ENCODE results near the gene GLOD5.

The GLOD5 gene

GRCh38 chrX:48782216-48782615 lies 20.7 kb downstream of the GLOD5 start:
- Histone ChIP-seq H4K20me1 (ENCODE audit: insufficient read depth) (no peaks in the 10 kb centered on the region), H3K4me2 (no peak overlapping the region), H3K27me3 (ENCODE audit: insufficient read depth, low read depth) (no peaks in the 10 kb centered on the region), H3K79me2 (ENCODE audit: insufficient read depth, low read depth) (no peaks in the 10 kb centered on the region), H2AFZ (ENCODE audit: low read depth) (no peak overlapping the region), H3K9ac (no peak overlapping the region), H3K36me3 (ENCODE audit: insufficient read depth) (no peaks in the 10 kb centered on the region), H3K4me1 (ENCODE audit: low read depth, poor library complexity, severe bottlenecking) (no peaks in the 10 kb centered on the region), H3K4me3 (IDR thresholded peaks at IDR 0.05; ENCODE audit: insufficient read depth, low read depth, low read length) (no peak overlapping the region), H3K27ac (no peak overlapping the region)
- no peak for TF ChIP-seq CTCF (conservative IDR thresholded peaks at IDR 0.05; ENCODE audit: low read depth, low read length)

DNA sequence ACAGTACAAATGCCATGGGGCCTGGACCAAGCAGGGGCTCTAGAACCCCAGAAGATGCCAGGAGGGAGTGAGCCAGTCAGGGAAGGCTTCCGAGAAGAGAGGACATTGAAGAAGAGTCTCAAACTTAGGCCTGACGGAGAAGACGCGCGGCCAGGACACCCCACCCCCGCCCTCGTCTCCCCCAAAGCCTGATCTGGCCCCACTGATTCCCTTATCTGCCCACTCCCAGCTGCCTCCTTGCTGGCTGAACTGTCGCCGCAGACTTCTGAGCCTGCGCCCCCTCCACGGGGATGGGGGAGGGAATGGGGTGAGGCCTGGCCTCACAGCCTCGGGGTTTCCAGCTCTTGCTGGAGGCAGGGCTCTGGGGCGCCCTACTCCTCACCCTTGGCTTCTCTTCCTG lies 21.2 kb downstream of the GLOD5 start:
- Histone ChIP-seq H3K9ac (no peak overlapping the region), H3K4me3 (IDR thresholded peaks at IDR 0.05; ENCODE audit: insufficient read depth, low read depth, low read length) (no peak overlapping the region), H4K20me1 (ENCODE audit: insufficient read depth) (no peaks in the 10 kb centered on the region), H2AFZ (ENCODE audit: low read depth) (no peak overlapping the region), H3K27me3 (ENCODE audit: insufficient read depth, low read depth) (no peaks in the 10 kb centered on the region), H3K79me2 (ENCODE audit: insufficient read depth, low read depth) (no peaks in the 10 kb centered on the region), H3K4me1 (ENCODE audit: low read depth, poor library complexity, severe bottlenecking) (no peaks in the 10 kb centered on the region), H3K4me2 (no peak overlapping the region), H3K27ac (no peak overlapping the region), H3K36me3 (ENCODE audit: insufficient read depth) (no peaks in the 10 kb centered on the region)
- TF ChIP-seq CTCF (conservative IDR thresholded peaks at IDR 0.05; ENCODE audit: low read depth, low read length) = no peak

DNA sequence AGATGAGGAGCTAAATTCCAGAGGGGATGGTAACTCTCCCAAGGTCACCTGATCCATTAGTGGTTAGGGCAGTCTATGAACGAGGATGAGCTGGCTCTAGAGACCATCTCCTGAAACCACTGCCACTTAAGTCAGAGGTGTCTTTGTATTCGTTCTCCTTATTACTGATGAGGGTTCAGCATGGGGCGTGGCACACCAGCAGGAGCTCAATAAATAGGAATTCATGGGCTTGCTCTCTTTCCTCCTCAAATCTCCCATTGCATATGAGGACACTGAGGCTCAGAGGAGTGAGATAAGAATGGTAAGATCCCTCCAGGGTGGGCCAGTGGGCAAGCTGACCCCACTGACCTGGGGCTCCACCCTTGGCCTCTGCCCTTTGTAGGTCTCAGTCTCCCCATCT lies 23.2 kb downstream of the GLOD5 start:
- no peaks in the 10 kb centered on the region for H3K4me1 ChIP-seq (ENCODE audit: low read depth, poor library complexity, severe bottlenecking)
- H2AFZ ChIP-seq (ENCODE audit: low read depth) = no peak overlapping the region
- H3K79me2 ChIP-seq (ENCODE audit: insufficient read depth, low read depth) = no peaks in the 10 kb centered on the region
- no peak overlapping the region for H3K27ac ChIP-seq
- no peak for TF ChIP-seq CTCF (conservative IDR thresholded peaks at IDR 0.05; ENCODE audit: low read depth, low read length)
- no peak overlapping the region for H3K4me2 ChIP-seq
- no peak overlapping the region for H3K9ac ChIP-seq
- H3K36me3 ChIP-seq (ENCODE audit: insufficient read depth) = no peaks in the 10 kb centered on the region
- H3K27me3 ChIP-seq (ENCODE audit: insufficient read depth, low read depth) = no peaks in the 10 kb centered on the region
- no peak overlapping the region for H3K4me3 ChIP-seq (IDR thresholded peaks at IDR 0.05; ENCODE audit: insufficient read depth, low read depth, low read length)
- H4K20me1 ChIP-seq (ENCODE audit: insufficient read depth) = no peaks in the 10 kb centered on the region

- Histone ChIP-seq H3K27ac (no peak overlapping the region), H3K9ac (no peak overlapping the region), H3K4me2 (no peak overlapping the region), H3K36me3 (ENCODE audit: insufficient read depth) (no peaks in the 10 kb centered on the region), H3K4me1 (ENCODE audit: low read depth, poor library complexity, severe bottlenecking) (no peaks in the 10 kb centered on the region), H3K4me3 (IDR thresholded peaks at IDR 0.05; ENCODE audit: insufficient read depth, low read depth, low read length) (no peak overlapping the region), H2AFZ (ENCODE audit: low read depth) (no peak overlapping the region), H4K20me1 (ENCODE audit: insufficient read depth) (no peaks in the 10 kb centered on the region), H3K79me2 (ENCODE audit: insufficient read depth, low read depth) (no peaks in the 10 kb centered on the region), H3K27me3 (ENCODE audit: insufficient read depth, low read depth) (no peaks in the 10 kb centered on the region)
- TF ChIP-seq CTCF (conservative IDR thresholded peaks at IDR 0.05; ENCODE audit: low read depth, low read length) = no peak
Observed at GRCh38 chrX:48785186-48785539, 23.6 kb downstream of the GLOD5 start.
